NCI-H1092 treated with DMSO at 0.1 percent for 48 hours (cell line): ENCODE data around the gene GRIK3.
A peak's percentile ranks its signal among the peaks of the same experiment; 100 is the strongest.

ENCODE experiments used
- DNase-seq: peaks from one replicate; lab custom pipeline; 2025; lab: John Stamatoyannopoulos, UW

GRIK3 gene

DNA sequence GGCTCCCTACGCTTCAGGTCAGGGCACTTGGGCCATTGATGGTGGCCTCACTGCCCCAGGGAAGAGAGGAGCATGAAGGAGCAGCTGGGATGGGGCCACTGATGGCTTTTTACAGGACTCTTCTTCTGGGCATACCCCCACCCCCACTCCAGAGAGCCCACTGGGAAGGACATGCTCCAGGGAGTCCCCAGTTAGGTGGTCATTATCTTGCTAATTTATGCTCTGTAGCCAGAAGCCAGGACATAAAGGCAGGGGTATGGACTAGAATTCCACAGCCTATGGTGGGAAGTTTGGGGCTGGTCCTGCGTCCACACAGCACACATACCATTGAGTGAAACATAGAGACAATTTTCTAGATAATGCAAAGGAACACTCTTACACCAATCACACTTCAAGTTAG lies 8.8 kb upstream of the GRIK3 start:
- DNase-seq: no peak

DNA sequence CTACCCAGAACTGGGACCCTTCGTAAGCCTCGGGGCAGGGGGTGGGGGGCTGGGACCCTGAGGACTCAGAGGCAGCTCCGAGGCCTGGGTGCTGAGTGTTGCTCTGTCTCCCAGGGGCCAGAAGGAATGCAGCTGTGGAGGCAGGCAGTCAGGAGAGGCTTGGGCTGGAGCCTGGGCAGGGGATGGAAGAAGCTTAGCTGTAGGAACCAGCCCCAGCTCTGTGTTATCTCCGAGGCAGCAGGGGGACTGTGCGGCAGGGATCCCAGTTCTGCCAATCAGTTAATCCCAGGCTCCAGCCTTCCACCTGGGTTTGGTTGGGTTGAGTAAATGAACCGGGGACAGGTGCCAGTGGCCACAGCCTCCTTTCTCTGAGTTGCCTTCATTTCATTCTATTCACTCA lies 8.2 kb upstream of the GRIK3 start:
- DNase-seq: peak; percentile 20

- DNase-seq: no peak
Observed at GRCh38 chr1:37041483-37041882, 7.2 kb upstream of the GRIK3 start.

DNA sequence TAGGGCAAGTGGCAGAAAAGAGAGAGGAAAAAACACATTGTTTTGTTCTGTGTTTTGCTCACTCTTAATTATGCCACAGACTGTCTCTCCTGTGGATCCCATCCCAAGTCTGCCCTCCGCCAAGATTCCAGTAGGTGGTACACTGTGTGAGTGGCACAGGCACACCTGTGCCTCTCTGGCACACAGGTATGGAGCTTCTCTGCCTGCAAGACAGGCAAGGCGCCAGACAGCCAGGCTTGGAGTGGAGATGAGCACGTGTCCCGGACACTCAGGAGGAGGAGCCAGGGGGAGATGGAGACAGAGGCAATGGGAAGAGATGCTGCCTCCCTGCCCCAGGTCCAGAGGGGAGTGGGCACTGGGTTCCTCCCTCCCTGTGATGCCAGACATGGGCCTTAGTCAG lies 6.5 kb upstream of the GRIK3 start:
- peak; percentile 53 for DNase-seq

- peak; percentile 58 for DNase-seq
Observed at GRCh38 chr1:37040261-37040660, 5.9 kb upstream of the GRIK3 start.

DNA sequence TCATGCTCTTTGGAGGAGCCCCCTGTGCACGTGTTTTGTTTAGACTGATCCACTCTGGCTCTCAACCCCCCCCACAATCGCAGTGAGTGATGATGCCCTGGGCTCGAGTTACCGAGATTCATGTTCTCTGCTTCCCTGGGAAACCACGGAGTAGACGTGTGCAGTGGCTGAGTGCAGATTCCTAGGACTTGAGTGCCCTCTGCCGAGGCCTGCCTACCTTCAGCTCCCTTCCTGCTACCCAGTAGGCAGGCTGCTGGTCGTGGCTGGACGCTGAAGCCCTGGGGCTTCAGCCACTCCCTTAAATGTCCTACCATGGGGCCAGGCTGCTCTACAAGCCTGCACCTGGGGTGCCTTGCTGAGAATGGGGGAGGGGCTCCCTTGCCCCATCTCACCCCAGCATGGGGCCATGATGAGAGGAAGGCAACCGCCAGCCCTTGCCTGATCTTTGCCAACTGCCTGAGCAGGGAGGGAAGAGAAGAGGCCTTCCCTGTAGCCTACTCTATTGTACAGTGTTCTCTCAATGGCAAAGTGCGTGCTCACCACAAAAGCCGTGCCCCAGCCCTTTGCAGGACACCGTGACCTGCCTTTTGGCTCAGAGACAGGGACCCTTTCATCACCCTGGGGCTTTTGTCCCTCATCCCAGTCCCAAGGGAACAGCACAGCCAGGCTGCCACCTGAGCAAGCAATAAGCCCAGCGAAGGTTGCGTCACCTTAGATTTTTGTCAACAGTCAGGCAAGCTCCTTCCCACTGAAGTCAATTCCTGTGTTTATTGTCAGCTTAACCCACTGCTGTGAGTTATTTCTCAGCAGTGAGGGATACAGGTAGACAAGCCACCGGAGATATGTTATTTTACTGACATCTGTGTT lies 4.1 kb upstream of the GRIK3 start:
- peak; percentile 99 for DNase-seq

GRCh38 chr1:37037690-37038089 lies 3.4 kb upstream of the GRIK3 start:
- peak; percentile 94 for DNase-seq

DNA sequence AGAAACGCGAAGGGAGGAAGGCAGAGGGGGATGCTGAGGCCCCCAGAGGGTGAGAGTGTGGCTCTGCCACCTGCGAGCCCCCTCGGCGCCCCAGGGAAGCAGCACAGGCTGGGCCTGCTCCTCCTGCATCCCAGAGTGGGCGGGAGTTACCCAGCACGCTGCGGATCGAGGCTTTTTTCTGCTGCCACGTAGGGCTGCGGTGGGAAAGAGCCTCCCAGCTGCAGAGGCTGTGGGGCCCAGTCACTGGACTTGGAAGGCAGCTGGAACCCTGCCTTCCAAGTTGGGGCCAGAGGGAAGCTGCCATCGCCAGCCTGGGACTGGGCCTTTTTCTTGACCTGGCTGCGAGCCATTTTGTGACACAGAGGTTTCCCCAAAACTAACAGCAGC lies 2.3 kb upstream of the GRIK3 start:
- peak; percentile 73 for DNase-seq

GRCh38 chr1:37035796-37036666 lies 1.7 kb upstream of the GRIK3 start:
- DNase-seq: peak; percentile 89

- DNase-seq: peak; percentile 75
Observed at GRCh38 chr1:37035014-37035691, 838 bp upstream of the GRIK3 start.

- peak; percentile 50 for DNase-seq
Observed at GRCh38 chr1:37033355-37034101, 787 bp downstream of the GRIK3 start.

DNA sequence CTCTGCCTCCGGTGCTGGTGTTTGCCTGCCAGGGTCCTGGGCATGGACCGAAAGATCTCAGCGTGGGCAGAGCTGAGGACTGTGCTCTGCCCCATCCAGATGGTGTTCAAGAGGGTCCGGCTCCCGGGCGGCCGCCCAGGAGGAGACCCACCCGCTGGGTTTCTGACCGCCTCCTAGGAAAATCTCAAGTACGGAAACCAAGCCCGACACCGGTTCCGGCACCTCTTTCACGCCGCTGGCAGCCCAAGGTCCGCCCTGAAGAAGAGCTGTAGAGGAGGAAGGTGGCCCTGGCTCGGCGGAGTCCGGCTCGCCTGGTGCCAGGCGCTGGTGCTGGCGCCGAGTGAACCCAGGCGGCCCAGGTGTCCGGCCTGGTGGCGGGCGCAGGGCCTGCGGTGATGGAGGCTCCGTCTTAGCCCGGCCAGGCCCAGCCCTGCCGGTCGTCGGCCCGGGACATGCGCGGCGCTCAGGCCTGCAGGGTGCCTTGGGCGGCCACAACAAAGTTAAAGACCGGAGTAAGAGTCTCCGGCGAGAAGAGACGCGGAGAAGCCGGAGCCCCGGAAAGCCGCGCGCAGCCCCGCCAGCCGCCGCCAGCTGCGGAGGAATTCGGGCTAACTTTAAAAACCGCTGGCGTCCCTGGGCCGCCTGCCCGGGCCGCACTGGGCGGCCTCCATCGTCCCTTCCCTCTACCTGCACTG lies 1.5 kb downstream of the GRIK3 start:
- no peak for DNase-seq

GRCh38 chr1:37031871-37032270 lies 2.4 kb downstream of the GRIK3 start:
- DNase-seq: no peak

- DNase-seq: no peak
Observed at GRCh38 chr1:37031429-37031828, 2.9 kb downstream of the GRIK3 start.

- no peak for DNase-seq
Observed at GRCh38 chr1:37028981-37029617, 5.2 kb downstream of the GRIK3 start.

- no peak for DNase-seq
Observed at GRCh38 chr1:37021502-37021901, 12.8 kb downstream of the GRIK3 start.

DNA sequence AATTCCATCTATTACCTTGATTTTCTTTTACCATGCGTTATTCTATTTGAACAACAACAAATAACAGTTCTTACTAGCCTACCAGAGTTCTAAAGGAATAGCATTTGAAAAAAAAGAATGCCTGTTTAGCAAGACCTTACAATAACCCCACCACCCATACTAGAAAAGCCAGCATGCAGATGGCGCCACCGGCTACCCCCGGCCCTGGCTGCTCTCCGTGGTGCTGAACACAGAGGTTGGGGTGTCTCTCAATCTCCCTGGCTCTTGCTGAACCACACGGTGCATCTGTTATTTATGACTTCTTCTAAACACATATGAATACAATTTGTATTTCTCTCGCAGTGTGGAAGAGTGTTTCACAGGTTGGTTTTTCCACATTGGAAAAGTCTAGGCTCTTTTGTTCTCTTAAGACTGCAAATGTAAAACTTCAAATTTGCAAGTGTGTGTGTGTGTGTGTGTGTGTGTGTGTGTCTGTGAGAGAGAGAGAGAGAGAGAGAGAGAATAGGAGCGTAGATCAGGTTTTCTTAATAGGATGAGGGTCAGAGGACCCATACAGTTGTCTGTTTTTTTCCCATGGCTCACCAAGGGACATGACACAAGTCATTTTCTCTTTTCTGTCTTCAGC lies 13.6 kb downstream of the GRIK3 start:
- no peak for DNase-seq

DNA sequence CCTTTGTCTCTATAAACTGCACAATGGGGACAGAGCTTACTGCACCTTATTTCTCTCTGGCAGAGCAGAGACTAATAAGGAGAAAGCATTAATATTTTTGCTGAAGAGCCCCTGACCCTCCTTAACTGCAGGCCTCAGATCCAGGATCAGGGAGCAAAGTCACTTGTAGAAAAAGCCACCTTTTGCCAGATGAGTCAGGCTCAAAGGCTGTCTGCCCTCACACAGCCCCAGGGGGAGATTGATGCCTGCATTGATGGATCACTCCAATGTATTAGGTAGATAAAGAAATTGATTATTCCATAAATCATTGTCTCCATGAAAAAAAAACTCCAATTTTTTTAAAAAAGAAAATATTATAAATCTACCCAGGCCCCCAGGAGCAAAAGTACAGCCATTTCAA lies 15.8 kb downstream of the GRIK3 start:
- no peak for DNase-seq

DNA sequence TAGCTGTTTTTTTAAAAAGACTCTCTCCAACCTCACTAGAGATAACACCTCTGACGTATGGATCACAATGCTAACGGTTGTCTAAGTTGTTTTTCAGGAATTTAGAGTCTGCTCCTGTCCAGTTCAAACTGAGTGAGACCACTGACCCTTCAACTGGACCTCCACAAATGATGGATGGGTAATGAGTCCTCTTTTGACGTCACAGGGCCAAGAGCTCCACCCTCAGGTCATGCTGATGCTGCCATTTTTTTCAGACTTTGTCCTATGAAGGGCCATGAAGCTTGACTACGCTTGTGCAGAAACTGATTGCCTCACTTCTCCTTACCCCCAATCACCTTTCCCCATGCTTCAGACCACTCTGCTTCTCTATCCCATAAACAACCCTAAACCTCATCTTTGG lies 16.6 kb downstream of the GRIK3 start:
- no peak for DNase-seq

DNA sequence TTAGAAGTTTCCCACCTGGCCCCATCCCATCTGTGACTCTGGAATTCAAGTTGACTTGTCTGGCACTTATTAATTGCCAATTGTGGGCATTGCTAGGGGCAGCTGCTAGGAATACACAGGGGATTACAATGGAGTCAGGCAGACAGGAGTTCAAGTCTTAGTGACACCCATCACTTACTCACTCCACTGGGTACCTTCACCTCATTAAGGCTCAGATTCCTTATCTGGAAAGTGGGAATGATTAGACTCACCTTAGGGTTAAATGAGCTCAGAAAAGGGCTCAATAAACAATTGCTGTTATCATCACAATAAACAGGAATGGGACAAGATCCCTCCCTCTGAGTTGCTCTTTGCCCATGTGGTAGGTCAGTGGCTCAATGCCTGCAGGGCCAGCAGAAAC lies 18.2 kb downstream of the GRIK3 start:
- DNase-seq: no peak
